ENCODE data around the gene RASA4B.
"Not testable (repeated sequence)": the region's sequence is repeated elsewhere in the genome, so short reads cannot be mapped to it uniquely, and the experiment has no call there.

The RASA4B gene

GRCh38 chr7:102478314-102479208 is 39.0 kb downstream of the RASA4B start, which contains the start of gene POLR2J:
POLR2J (minus strand) TSS chr7:102478922; CDS start chr7:102478860, 62 bp downstream.
- not testable (repeated sequence) for DNase-seq (ENCODE audit: extremely low spot score, insufficient read length, low read depth); FAIRE-seq

GRCh38 chr7:102474736-102475435 is 42.7 kb downstream of the RASA4B start:
- DNase-seq (ENCODE audit: extremely low spot score, insufficient read length, low read depth); FAIRE-seq: not testable (repeated sequence)

- not testable (repeated sequence) for FAIRE-seq; DNase-seq (ENCODE audit: extremely low spot score, insufficient read length, low read depth)
Measured at GRCh38 chr7:102474116-102474515, 43.5 kb downstream of the RASA4B start.

GRCh38 chr7:102473271-102473991 is 44.1 kb downstream of the RASA4B start:
- DNase-seq (ENCODE audit: extremely low spot score, insufficient read length, low read depth) = no peak
- no peak for FAIRE-seq

GRCh38 chr7:102472126-102473041 is 45.2 kb downstream of the RASA4B start:
- no peak for FAIRE-seq
- DNase-seq (ENCODE audit: extremely low spot score, insufficient read length, low read depth) = no peak

GRCh38 chr7:102471791-102472125 is 45.8 kb downstream of the RASA4B start:
- no peak for FAIRE-seq
- DNase-seq (ENCODE audit: extremely low spot score, insufficient read length, low read depth) = no peak

GRCh38 chr7:102469972-102470825 is 47.4 kb downstream of the RASA4B start:
- DNase-seq (ENCODE audit: extremely low spot score, insufficient read length, low read depth) (no peak), FAIRE-seq (no peak)

GRCh38 chr7:102469351-102469971 is 48.1 kb downstream of the RASA4B start:
- no peak for DNase-seq (ENCODE audit: extremely low spot score, insufficient read length, low read depth)
- FAIRE-seq = no peak

GRCh38 chr7:102468478-102469350 is 48.9 kb downstream of the RASA4B start:
- DNase-seq (ENCODE audit: extremely low spot score, insufficient read length, low read depth) (no peak), FAIRE-seq (no peak)

- FAIRE-seq (no peak), DNase-seq (ENCODE audit: extremely low spot score, insufficient read length, low read depth) (no peak)
Measured at GRCh38 chr7:102467581-102468477, 49.7 kb downstream of the RASA4B start.

- FAIRE-seq (no peak), DNase-seq (ENCODE audit: extremely low spot score, insufficient read length, low read depth) (no peak)
Measured at GRCh38 chr7:102466097-102466496, 51.5 kb downstream of the RASA4B start.

GRCh38 chr7:102464577-102465280 is 52.8 kb downstream of the RASA4B start, which contains the start of the genes ALKBH4 and LRWD1:
ALKBH4 (minus strand) TSS chr7:102464863; CDS start chr7:102464836, 27 bp downstream.
LRWD1 (plus strand) TSS chr7:102464984; CDS start chr7:102465081, 97 bp downstream.
- FAIRE-seq (peak; percentile 95), DNase-seq (ENCODE audit: extremely low spot score, insufficient read length, low read depth) (peak; percentile 99)

- FAIRE-seq (peak; percentile 18), DNase-seq (ENCODE audit: extremely low spot score, insufficient read length, low read depth) (no peak)
Measured at GRCh38 chr7:102463841-102464576, 53.6 kb downstream of the RASA4B start.

GRCh38 chr7:102460467-102460866 is 57.1 kb downstream of the RASA4B start:
- FAIRE-seq (no peak), DNase-seq (ENCODE audit: extremely low spot score, insufficient read length, low read depth) (no peak)
